Panc1 (cell line): ENCODE measurements around the gene CLIC6. TPM values are rescaled to one million over a fixed set of nuclear protein-coding genes. Genes with fewer than 3 reads are reported as not detected.

ENCODE experiments used
- ATAC-seq: fragments of 200-7000 bp; cut with Tn5 transposase; 2 replicates; pipeline ENCODE4 v1.9.1; 2020; ENCODE audit warnings: mild to moderate bottlenecking, moderate library complexity
- BruUV-seq: library from RNA; stranded (reverse); fragments of 400-500 nt; replicated peaks from 2 replicates; lab custom pipeline; 2021; lab: Mats Ljungman, UMichigan
- CTCF ChIA-PET: fragments of 300-600 bp; sonication (Branson Sonifier 250); formaldehyde crosslinking; loops from one replicate; lab custom pipeline; 2022; ENCODE audit warnings: antibody characterized with exemption; lab: Charles Lee
- POLR2A ChIA-PET: fragments of 300-600 bp; sonication (Branson Sonifier 250); formaldehyde crosslinking; loops from one replicate; lab custom pipeline; 2022; ENCODE audit warnings: antibody characterized with exemption; lab: Charles Lee
- DNase-seq: peaks from one replicate; pipeline ENCODE4 v3.0.0-alpha.2; 2010; ENCODE audit warnings: low read depth, low spot score
- H3K27ac ChIP-seq: 2 replicates; pipeline ENCODE4 v1.5.1; 2011; ENCODE audit warnings: mild to moderate bottlenecking, low read length, inconsistent platforms
- H3K27me3 ChIP-seq: fragments of 200-500 bp; sonication (Bioruptor generic); 2 replicates; pipeline ENCODE4 v1.6.0; 2014; ENCODE audit warnings: low read length, inconsistent platforms; ENCODE audit not compliant: control insufficient read depth, insufficient read depth
- H3K36me3 ChIP-seq: fragments of 200-500 bp; sonication (Bioruptor generic); 2 replicates; pipeline ENCODE4 v1.5.1; 2014; ENCODE audit warnings: inconsistent platforms, mild to moderate bottlenecking, low read length, moderate library complexity; ENCODE audit not compliant: control insufficient read depth, insufficient read depth
- H3K4me1 ChIP-seq: 2 replicates; pipeline ENCODE4 v1.5.1; 2011; ENCODE audit warnings: inconsistent platforms, mild to moderate bottlenecking, low read length, moderate library complexity; ENCODE audit not compliant: control insufficient read depth, insufficient read depth
- H3K4me3 ChIP-seq, 2 experiments: 2 replicates each; pipeline ENCODE4 v1.5.1; 2011 to 2012; ENCODE audit warnings: low read depth in 2 of 2, low read length in 2 of 2, mild to moderate bottlenecking in 2 of 2, inconsistent platforms in 1 of 2, moderate library complexity in 1 of 2
- H3K9me3 ChIP-seq: fragments of 200-500 bp; sonication (Bioruptor generic); 2 replicates; pipeline ENCODE4 v1.5.1; 2014; ENCODE audit warnings: low read depth, mild to moderate bottlenecking, inconsistent platforms, low read length, moderate library complexity; ENCODE audit not compliant: control insufficient read depth, insufficient read depth
- POLR2AphosphoS5 ChIP-seq: IDR thresholded peaks from 2 replicates; pipeline ENCODE4 v1.6.1; 2012; ENCODE audit warnings: mild to moderate bottlenecking, low read depth, low read length, moderate library complexity
- SIN3A ChIP-seq: IDR thresholded peaks from 2 replicates; pipeline ENCODE4 v1.6.1; 2012; ENCODE audit warnings: low read depth, mild to moderate bottlenecking, low read length, moderate library complexity, borderline replicate concordance; ENCODE audit not compliant: insufficient read depth
- TCF7L2 ChIP-seq: IDR thresholded peaks from 2 replicates; pipeline ENCODE4 v1.6.1; 2011; ENCODE audit warnings: mild to moderate bottlenecking, low read depth, low read length, inconsistent platforms
- in situ Hi-C: cut with HindIII; loops from 2 replicates; pipeline ENCODE4 v1.10.0; 2016; ENCODE audit warnings: low sequenced_read_pairs, low pct_unique_long_range_greater_than_20kb
- intact Hi-C: fragments of 100-400 bp; cut with micrococcal nuclease; formaldehyde crosslinking; loops from one replicate; pipeline ENCODE4 v1.10.0; 2022; ENCODE audit not compliant: unreplicated experiment
- total RNA-seq: library from RNA; stranded (reverse); gene quantifications from one replicate; pipeline ENCODE4 v1.2.1, GENCODE V29; 2021; ENCODE audit not compliant: unreplicated experiment
- TF ChIP-seq, protein P1 (sequence below): fragments of 450-650 bp; IDR thresholded peaks from 2 replicates; pipeline ENCODE4 v1.5.1; 2017; ENCODE audit warnings: mild to moderate bottlenecking
- TF ChIP-seq, protein P2 (sequence below), 2 experiments: IDR thresholded peaks; 2 replicates each; pipeline ENCODE4 v1.6.1; 2011 to 2012; ENCODE audit warnings: low read depth in 2 of 2, control low read depth in 1 of 2, low read length in 1 of 2, mild to moderate bottlenecking in 1 of 2, moderate library complexity in 1 of 2; ENCODE audit not compliant: insufficient read depth in 1 of 2

Gene CLIC6
- total RNA-seq, 1 experiment from 2014 or later: 0.05 TPM

DNA sequence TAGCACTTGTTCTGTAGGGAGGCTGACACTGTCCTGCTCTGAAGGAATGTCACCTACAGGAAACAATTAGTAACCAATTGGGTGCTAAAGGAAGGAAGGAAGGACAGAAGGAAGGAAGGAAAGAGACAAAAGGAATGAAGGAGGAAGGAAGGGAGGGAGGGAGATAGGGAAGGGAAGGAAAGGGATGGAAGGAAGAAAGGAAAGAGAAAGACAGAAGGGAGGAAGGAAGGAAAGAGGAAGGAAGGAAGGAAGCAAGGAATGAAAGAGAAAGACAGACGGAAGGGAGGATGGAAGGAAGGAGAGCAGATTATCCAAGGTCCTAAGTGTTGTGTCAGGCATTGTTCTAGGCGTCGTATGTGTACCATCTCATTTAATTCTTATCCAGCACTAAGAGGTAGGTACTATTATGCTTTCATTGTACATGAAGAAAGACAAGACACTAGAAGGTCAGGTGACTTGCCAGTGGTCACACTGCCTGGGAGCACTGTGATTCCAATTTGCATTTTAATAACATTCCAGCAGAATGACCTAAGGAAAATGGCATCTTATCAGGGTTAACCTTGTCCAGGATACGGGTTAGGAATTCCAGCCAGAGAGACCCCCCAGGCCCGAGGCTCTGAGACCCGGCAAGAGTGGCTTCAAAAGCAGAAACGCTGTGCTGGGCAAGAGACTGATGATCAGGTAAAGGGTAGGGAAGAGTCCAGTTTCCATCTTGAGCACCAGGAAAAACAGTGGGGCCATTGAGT, 29.6 kb downstream of the CLIC6 start:
- intact Hi-C loops: no loop called here

DNA sequence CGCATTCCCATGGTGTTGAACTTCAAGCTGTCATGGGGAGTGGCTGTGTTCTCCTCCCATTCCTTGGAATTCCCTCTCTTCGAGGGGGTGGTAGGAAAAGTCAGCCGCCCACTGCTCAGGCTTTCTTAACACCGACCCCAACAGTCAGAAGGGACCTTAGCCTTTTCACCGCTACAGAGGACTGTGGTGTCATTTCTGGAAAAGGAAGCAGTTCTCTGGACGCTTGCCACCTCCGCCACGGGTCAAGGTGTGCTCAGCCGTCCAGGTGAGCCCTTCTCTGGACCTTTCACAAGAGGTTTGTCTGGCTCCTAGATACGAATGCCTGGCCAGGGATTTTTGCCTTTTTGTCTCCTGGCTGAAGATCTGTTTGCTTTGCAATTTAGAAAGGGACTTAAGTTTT, 31.8 kb downstream of the CLIC6 start:
- intact Hi-C loops: no loop called here
- peaks cover 5% of the 10 kb centered on the region; the same call in 1 of the 2 replicates for H3K27me3 ChIP-seq

More for the DNA sequence above, 29.6 kb downstream of the CLIC6 start:
- ATAC-seq (no peak), DNase-seq (no peak)
- POLR2A ChIA-PET: no interaction called here
- no peaks in the 10 kb centered on the region for H3K27me3 ChIP-seq
- in situ Hi-C loops: no loop called here
- no peaks in the 10 kb centered on the region for H3K9me3 ChIP-seq
- no peak overlapping the region for H3K27ac ChIP-seq
- H3K36me3 ChIP-seq: no peaks in the 10 kb centered on the region
- BruUV-seq: no TSS peak
- H3K4me3 ChIP-seq: no peak overlapping the region
- TF ChIP-seq POLR2AphosphoS5: no peak
- TF ChIP-seq, protein P1, sequence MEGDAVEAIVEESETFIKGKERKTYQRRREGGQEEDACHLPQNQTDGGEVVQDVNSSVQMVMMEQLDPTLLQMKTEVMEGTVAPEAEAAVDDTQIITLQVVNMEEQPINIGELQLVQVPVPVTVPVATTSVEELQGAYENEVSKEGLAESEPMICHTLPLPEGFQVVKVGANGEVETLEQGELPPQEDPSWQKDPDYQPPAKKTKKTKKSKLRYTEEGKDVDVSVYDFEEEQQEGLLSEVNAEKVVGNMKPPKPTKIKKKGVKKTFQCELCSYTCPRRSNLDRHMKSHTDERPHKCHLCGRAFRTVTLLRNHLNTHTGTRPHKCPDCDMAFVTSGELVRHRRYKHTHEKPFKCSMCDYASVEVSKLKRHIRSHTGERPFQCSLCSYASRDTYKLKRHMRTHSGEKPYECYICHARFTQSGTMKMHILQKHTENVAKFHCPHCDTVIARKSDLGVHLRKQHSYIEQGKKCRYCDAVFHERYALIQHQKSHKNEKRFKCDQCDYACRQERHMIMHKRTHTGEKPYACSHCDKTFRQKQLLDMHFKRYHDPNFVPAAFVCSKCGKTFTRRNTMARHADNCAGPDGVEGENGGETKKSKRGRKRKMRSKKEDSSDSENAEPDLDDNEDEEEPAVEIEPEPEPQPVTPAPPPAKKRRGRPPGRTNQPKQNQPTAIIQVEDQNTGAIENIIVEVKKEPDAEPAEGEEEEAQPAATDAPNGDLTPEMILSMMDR: no peak
- no peak for TF ChIP-seq TCF7L2
- no peak for TF ChIP-seq SIN3A
- TF ChIP-seq, protein P2, sequence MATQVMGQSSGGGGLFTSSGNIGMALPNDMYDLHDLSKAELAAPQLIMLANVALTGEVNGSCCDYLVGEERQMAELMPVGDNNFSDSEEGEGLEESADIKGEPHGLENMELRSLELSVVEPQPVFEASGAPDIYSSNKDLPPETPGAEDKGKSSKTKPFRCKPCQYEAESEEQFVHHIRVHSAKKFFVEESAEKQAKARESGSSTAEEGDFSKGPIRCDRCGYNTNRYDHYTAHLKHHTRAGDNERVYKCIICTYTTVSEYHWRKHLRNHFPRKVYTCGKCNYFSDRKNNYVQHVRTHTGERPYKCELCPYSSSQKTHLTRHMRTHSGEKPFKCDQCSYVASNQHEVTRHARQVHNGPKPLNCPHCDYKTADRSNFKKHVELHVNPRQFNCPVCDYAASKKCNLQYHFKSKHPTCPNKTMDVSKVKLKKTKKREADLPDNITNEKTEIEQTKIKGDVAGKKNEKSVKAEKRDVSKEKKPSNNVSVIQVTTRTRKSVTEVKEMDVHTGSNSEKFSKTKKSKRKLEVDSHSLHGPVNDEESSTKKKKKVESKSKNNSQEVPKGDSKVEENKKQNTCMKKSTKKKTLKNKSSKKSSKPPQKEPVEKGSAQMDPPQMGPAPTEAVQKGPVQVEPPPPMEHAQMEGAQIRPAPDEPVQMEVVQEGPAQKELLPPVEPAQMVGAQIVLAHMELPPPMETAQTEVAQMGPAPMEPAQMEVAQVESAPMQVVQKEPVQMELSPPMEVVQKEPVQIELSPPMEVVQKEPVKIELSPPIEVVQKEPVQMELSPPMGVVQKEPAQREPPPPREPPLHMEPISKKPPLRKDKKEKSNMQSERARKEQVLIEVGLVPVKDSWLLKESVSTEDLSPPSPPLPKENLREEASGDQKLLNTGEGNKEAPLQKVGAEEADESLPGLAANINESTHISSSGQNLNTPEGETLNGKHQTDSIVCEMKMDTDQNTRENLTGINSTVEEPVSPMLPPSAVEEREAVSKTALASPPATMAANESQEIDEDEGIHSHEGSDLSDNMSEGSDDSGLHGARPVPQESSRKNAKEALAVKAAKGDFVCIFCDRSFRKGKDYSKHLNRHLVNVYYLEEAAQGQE (IDR thresholded peaks at IDR 0.05; ENCODE audit: insufficient read depth in 1 of 2, low read depth in 2 of 2, low read length in 1 of 2): no peak
- H3K4me1 ChIP-seq: no peaks in the 10 kb centered on the region
- CTCF ChIA-PET: no interaction called here

More for the DNA sequence above, 31.8 kb downstream of the CLIC6 start:
- H3K27ac ChIP-seq: no peak overlapping the region
- BruUV-seq: no TSS peak
- H3K4me3 ChIP-seq: no peak overlapping the region
- TF ChIP-seq, protein P1: no peak
- TF ChIP-seq POLR2AphosphoS5 (no peak), SIN3A (no peak), TCF7L2 (no peak)
- TF ChIP-seq, protein P2 (IDR thresholded peaks at IDR 0.05; ENCODE audit: insufficient read depth in 1 of 2, low read depth in 2 of 2, low read length in 1 of 2): no peak
- no peak for DNase-seq
- ChIA-PET POLR2A (no interaction called here), CTCF (no interaction called here)
- ATAC-seq: no peak
- no peaks in the 10 kb centered on the region for H3K36me3 ChIP-seq
- H3K4me1 ChIP-seq: no peaks in the 10 kb centered on the region
- H3K9me3 ChIP-seq: no peaks in the 10 kb centered on the region
- in situ Hi-C loops: no loop called here
